Vagina (tissue), 2 donors: ENCODE results near the gene BEAN1. TPM values are rescaled to one million over a fixed set of nuclear protein-coding genes. Genes with fewer than 3 reads are reported as not detected.

ENCODE experiments used
- DNase-seq, 2 donors: peaks; one replicate each; pipeline ENCODE4 v3.0.0-alpha.2; 2017; ENCODE audit errors: extremely low spot score in 2 of 2
- H3K27ac ChIP-seq: fragments of 200-600 bp; sonication (generic); one replicate; pipeline ENCODE4 v1.5.1; 2019
- H3K27me3 ChIP-seq: fragments of 200-600 bp; sonication (generic); one replicate; pipeline ENCODE4 v1.5.1; 2019
- H3K36me3 ChIP-seq, 2 donors: fragments of 200-600 bp; sonication (generic); one replicate each; pipeline ENCODE4 v1.5.1; 2017 to 2019
- H3K4me1 ChIP-seq: fragments of 200-600 bp; sonication (generic); one replicate; pipeline ENCODE4 v1.5.1; 2019
- H3K4me3 ChIP-seq, 2 donors: fragments of 200-600 bp; sonication (generic); 1 replicate in 1 of 2; 2 replicates in 1 of 2; pipeline ENCODE4 v1.5.1; 2016 to 2019
- H3K9me3 ChIP-seq: fragments of 200-600 bp; sonication (generic); one replicate; pipeline ENCODE4 v1.5.1; 2019
- CTCF ChIP-seq, 3 experiments: fragments of 450-650 bp in 2 of 3; fragments of 200-600 bp in 1 of 3; sonication (generic) in 1 of 3; IDR thresholded peaks; one replicate each; pipeline ENCODE4 v1.5.1; 2017 to 2019; ENCODE audit warnings: antibody characterized with exemption in 3 of 3, mild to moderate bottlenecking in 2 of 3, moderate library complexity in 2 of 3
- POLR2A ChIP-seq, 2 donors: fragments of 450-650 bp; IDR thresholded peaks; one replicate each; pipeline ENCODE4 v1.6.1; 2017; ENCODE audit warnings: antibody characterized with exemption in 2 of 2, mild to moderate bottlenecking in 2 of 2, moderate library complexity in 2 of 2
- POLR2AphosphoS5 ChIP-seq, 2 donors: sonication (generic); formaldehyde crosslinking; IDR thresholded peaks; one replicate each; pipeline ENCODE4 v1.9.0; 2017; ENCODE audit warnings: antibody characterized with exemption in 2 of 2, mild to moderate bottlenecking in 2 of 2, low read depth in 1 of 2; ENCODE audit not compliant: insufficient read depth in 1 of 2
- intact Hi-C: fragments of 100-400 bp; cut with DNase I; formaldehyde crosslinking; loops from one replicate; pipeline ENCODE4 v1.15.1; 2023
- total RNA-seq: library from RNA; depleted of rRNA; stranded (reverse); fragments of >200 nt; gene quantifications from one replicate; pipeline ENCODE4 v1.2.3, GENCODE V29; 2016

BEAN1 gene, protein sequence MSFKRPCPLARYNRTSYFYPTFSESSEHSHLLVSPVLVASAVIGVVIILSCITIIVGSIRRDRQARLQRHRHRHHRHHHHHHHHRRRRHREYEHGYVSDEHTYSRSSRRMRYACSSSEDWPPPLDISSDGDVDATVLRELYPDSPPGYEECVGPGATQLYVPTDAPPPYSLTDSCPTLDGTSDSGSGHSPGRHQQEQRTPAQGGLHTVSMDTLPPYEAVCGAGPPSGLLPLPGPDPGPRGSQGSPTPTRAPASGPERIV
- not detected for total RNA-seq

DNA sequence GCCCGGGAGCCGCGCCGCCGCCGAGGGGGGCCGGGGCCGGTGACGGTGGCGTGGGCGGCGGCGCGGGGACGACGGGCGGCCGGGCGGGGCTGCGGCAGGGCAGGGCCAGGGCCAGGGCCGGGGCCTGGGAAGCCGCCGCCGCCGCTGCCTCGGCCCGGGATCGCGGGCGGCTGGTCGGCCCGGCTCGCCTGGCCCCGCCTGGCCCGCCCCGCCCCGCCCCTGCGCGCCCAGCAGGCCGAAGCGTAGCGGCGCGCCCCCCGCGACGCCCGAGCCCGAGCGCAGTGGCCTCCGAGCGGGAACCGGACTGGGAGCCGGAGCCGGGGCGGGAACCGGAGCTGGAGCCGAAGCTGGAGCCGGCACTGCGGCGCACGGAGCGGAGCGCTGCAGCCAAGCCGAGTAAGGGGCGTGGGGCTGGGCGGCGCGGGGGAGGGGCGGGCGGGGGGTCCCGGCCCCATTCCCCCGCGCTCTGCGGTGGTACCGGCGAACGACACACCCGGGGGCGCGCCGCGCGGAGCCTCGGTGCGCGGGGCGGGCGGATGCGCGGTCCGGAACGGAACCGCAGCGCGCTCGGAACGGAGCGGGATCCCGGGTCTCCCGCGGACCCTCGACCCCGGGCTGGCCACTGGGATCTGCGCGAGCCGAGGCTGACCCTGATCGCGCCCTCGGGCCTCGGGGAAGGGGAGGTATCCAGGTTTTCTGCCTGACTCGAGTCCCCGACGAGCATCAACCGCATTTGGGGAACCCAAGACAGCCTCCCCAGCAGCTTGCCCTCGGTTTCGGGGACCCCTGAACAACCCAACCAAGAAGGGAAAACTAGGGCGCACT lies at the start of gene BEAN1:
Gene BEAN1, plus strand, starts transcription at position 260 of the 825 bp plus-strand sequence. CDS start 10,382 bp downstream, outside the sequence.
- DNase-seq: no peak
- Histone ChIP-seq H3K27me3 (no peaks in the 10 kb centered on the region), H3K9me3 (no peaks in the 10 kb centered on the region), H3K36me3 (no peaks in the 10 kb centered on the region), H3K4me3 (peak within 1 kb of the TSS; percentile 44 to 67), H3K27ac (no peak within 1 kb of the TSS), H3K4me1 (peaks cover 23% of the 10 kb centered on the region)
- intact Hi-C loops: no loop called here
- TF ChIP-seq POLR2A (IDR thresholded peaks at IDR 0.05) (no peak), POLR2AphosphoS5 (IDR thresholded peaks at IDR 0.05; ENCODE audit: insufficient read depth in 1 of 2, low read depth in 1 of 2) (no peak), CTCF (IDR thresholded peaks at IDR 0.05) (no peak)

DNA sequence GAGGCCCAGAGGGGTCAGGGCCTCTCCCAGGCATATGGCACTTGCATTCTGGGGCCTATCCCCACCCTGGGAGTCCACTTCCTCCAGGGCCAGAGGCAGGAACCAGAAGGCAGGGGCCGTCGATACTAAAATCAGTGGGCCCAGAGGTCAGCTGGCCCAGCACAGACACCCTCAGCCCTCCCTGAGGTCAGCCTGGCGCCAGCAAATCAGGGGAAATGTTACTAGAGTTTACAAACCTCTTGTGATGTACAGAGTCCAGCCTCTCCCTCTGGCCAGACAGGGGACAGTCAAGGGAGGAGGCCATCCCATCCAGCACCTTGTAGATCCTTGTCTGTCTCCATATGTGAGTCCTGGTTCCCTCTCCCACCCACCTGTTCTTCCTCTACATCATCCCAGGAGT lies 49.8 kb upstream of the BEAN1 start:
- TF ChIP-seq POLR2AphosphoS5 (IDR thresholded peaks at IDR 0.05; ENCODE audit: insufficient read depth in 1 of 2, low read depth in 1 of 2): no peak
- no peak for DNase-seq
- no peaks in the 10 kb centered on the region for H3K4me1 ChIP-seq
- H3K36me3 ChIP-seq: no peaks in the 10 kb centered on the region
- H3K4me3 ChIP-seq: no peak overlapping the region
- H3K9me3 ChIP-seq: no peaks in the 10 kb centered on the region
- H3K27ac ChIP-seq: no peak overlapping the region
- intact Hi-C loops: no loop called here
- H3K27me3 ChIP-seq: no peaks in the 10 kb centered on the region

GRCh38 chr16:66378741-66379570 lies 48.1 kb upstream of the BEAN1 start:
- Histone ChIP-seq H3K27me3 (no peaks in the 10 kb centered on the region), H3K4me3 (no peak overlapping the region), H3K36me3 (no peaks in the 10 kb centered on the region), H3K27ac (no peak overlapping the region), H3K4me1 (peaks cover 7% of the 10 kb centered on the region), H3K9me3 (no peaks in the 10 kb centered on the region)
- no peak for DNase-seq
- no peak for TF ChIP-seq POLR2AphosphoS5 (IDR thresholded peaks at IDR 0.05; ENCODE audit: insufficient read depth in 1 of 2, low read depth in 1 of 2)
- TF ChIP-seq CTCF (IDR thresholded peaks at IDR 0.05): no peak
- no peak for TF ChIP-seq POLR2A (IDR thresholded peaks at IDR 0.05)
- intact Hi-C loops: no loop called here

DNA sequence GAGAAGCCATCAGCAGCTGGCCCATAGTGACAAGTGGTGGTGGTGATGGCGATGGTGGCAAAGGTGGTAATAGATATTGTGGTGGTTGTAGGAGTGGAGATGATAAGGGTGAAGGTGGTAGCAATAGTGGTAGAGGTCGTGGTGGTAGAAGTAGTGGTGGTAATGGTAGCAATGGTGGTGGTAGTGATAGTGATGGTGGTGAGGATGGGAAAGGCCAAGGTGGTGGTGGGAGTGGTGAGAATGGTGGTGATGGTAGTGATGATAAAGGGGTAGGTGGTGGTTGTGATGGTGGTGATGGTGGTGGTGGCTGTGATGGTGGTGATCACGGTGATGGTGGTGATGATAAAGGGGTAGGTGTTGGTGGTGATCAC lies 47.5 kb upstream of the BEAN1 start:
- no peaks in the 10 kb centered on the region for H3K9me3 ChIP-seq
- no peaks in the 10 kb centered on the region for H3K27me3 ChIP-seq
- DNase-seq: no peak
- intact Hi-C loops: no loop called here
- H3K4me3 ChIP-seq: no peak overlapping the region
- no peak overlapping the region for H3K27ac ChIP-seq
- no peaks in the 10 kb centered on the region for H3K36me3 ChIP-seq
- no peak for TF ChIP-seq CTCF (IDR thresholded peaks at IDR 0.05)
- TF ChIP-seq POLR2AphosphoS5 (IDR thresholded peaks at IDR 0.05; ENCODE audit: insufficient read depth in 1 of 2, low read depth in 1 of 2): no peak
- TF ChIP-seq POLR2A (IDR thresholded peaks at IDR 0.05): no peak
- peaks cover 7% of the 10 kb centered on the region for H3K4me1 ChIP-seq

- DNase-seq: no peak
- Histone ChIP-seq H3K9me3 (no peaks in the 10 kb centered on the region), H3K36me3 (no peaks in the 10 kb centered on the region), H3K4me3 (no peak overlapping the region), H3K27me3 (no peaks in the 10 kb centered on the region), H3K4me1 (peaks cover 7% of the 10 kb centered on the region), H3K27ac (no peak overlapping the region)
- no peak for TF ChIP-seq POLR2AphosphoS5 (IDR thresholded peaks at IDR 0.05; ENCODE audit: insufficient read depth in 1 of 2, low read depth in 1 of 2)
- TF ChIP-seq POLR2A (IDR thresholded peaks at IDR 0.05): no peak
- TF ChIP-seq CTCF (IDR thresholded peaks at IDR 0.05): no peak
- intact Hi-C loops: no loop called here
Measured at GRCh38 chr16:66380421-66380820, 46.7 kb upstream of the BEAN1 start.
